Measurements from ENCODE around the gene SLCO4A1.

The SLCO4A1 gene

DNA sequence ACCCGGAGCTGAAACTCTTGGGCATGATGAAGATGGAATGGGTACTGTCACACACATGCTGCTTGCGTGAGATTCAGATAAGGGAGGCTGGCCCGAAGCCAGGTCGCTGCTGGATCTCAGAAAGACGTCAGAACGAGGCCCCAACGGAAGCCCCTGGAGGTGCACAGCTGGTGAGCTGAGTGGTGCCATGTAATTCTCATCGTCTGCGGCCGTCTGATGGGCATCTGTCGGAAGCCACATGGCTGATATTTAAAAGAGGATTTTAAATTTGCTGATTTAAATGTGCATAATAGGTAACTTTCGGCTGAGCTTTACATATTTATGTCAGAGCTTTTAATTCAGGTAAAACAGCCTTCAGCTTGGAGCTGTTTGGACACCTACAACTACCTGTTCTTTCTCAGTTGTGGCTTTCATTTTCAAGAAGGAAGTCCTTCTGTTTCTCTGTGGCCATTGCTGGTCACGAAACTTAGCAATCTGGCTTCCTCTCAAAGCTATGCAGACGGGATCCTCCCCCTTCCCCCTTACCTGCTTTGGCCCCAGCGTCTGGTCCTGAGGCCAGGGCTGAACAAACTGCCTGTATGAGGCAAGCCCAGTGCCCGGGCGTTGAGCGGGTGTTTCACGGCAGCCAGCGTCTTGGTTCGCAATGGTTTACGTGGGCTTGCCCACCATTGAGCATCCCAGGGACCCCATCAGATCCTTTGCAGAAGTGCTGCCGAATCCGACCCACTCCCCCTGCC, 9.2 kb downstream of the SLCO4A1 start:
- TF ChIP-seq TAF1 (IDR thresholded peaks at IDR 0.05; ENCODE audit: borderline replicate concordance, insufficient read depth, low read length) (no peak), FOXP2 (optimal IDR thresholded peaks at IDR 0.05; ENCODE audit: borderline replicate concordance, extremely low read depth, extremely low read length, insufficient read depth) (no peak), SIN3A (IDR thresholded peaks at IDR 0.05; ENCODE audit: borderline replicate concordance, insufficient read depth, low read length) (no peak), POLR2AphosphoS5 (IDR thresholded peaks at IDR 0.05; ENCODE audit: low read depth, low read length) (no peak)
- TF ChIP-seq, protein P1, sequence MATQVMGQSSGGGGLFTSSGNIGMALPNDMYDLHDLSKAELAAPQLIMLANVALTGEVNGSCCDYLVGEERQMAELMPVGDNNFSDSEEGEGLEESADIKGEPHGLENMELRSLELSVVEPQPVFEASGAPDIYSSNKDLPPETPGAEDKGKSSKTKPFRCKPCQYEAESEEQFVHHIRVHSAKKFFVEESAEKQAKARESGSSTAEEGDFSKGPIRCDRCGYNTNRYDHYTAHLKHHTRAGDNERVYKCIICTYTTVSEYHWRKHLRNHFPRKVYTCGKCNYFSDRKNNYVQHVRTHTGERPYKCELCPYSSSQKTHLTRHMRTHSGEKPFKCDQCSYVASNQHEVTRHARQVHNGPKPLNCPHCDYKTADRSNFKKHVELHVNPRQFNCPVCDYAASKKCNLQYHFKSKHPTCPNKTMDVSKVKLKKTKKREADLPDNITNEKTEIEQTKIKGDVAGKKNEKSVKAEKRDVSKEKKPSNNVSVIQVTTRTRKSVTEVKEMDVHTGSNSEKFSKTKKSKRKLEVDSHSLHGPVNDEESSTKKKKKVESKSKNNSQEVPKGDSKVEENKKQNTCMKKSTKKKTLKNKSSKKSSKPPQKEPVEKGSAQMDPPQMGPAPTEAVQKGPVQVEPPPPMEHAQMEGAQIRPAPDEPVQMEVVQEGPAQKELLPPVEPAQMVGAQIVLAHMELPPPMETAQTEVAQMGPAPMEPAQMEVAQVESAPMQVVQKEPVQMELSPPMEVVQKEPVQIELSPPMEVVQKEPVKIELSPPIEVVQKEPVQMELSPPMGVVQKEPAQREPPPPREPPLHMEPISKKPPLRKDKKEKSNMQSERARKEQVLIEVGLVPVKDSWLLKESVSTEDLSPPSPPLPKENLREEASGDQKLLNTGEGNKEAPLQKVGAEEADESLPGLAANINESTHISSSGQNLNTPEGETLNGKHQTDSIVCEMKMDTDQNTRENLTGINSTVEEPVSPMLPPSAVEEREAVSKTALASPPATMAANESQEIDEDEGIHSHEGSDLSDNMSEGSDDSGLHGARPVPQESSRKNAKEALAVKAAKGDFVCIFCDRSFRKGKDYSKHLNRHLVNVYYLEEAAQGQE (IDR thresholded peaks at IDR 0.05; ENCODE audit: insufficient read depth in 1 of 2, low read depth in 2 of 2, low read length in 2 of 2) = no peak

DNA sequence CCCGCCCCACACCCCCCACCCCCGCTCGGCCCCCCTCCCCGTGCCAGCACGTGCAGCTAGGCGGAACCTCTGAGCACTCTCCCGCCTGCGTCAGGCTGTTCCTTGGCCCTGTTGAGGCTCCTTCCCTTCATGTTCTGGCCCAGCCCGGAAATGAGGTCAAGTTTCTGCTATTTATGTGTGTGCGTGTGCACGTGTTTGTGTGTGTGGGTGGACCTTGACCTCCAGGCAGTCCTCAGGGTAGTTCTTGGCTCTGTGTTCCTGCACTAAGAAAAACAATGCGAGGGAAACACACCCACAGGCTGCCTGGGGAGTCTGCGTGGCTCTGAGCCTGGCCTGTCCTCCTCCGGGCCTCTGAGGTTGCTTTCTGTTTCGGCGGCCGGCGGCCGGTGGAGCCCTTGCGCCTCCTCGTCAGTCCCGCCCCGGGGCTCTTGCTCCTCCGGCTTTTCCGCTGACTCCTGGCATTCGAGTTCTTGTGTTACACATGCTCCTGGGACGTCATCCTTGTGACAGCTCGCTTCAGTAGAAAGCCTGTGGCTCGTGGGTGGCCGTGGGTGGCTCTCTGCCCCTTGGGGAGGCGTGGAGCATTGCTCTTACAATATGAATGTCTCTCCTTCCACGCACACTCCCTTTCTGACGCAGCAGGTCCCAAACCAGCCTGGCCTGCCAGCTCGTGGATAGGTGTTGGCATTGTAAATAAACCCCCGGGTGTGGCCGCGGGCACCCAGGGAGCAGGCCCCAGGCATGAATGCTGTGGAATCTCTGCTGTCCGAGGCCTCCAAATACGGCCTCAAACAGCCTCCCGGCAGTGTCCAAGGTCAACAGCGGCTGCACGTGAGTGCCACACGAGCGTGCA, 10.0 kb downstream of the SLCO4A1 start:
- TF ChIP-seq SIN3A (IDR thresholded peaks at IDR 0.05; ENCODE audit: borderline replicate concordance, insufficient read depth, low read length) (peak; percentile 97), TAF1 (IDR thresholded peaks at IDR 0.05; ENCODE audit: borderline replicate concordance, insufficient read depth, low read length) (no peak), FOXP2 (optimal IDR thresholded peaks at IDR 0.05; ENCODE audit: borderline replicate concordance, extremely low read depth, extremely low read length, insufficient read depth) (peak; percentile 88), POLR2AphosphoS5 (IDR thresholded peaks at IDR 0.05; ENCODE audit: low read depth, low read length) (0 out of 2 replicates have a peak, but pooled peaks have one; percentile 23)
- TF ChIP-seq, protein P1 (IDR thresholded peaks at IDR 0.05; ENCODE audit: insufficient read depth in 1 of 2, low read depth in 2 of 2, low read length in 2 of 2) = 0 out of 4 replicates have a peak, but pooled peaks of 1 of the 2 experiments have one; percentile 54

DNA sequence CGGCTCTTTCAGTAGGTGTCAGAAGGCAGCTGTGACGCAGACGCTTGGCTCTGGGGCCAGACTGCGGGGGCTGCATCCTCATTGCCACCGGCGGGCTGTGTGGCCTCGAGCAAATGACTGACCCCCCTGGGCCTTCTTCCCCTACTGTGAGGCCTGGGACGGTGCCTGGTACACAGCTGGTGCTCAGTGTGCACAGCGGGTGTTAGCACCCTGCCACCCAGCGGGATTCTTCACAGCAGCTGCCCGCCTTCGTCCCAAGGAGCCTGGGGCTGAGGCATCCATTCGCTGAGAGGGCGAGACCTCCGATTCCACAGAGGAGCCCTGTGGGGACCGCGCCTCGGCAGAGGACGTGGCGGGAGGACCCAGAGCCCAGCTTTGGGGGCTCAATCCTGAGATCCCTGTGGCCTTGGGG, 10.6 kb downstream of the SLCO4A1 start:
- TF ChIP-seq TAF1 (IDR thresholded peaks at IDR 0.05; ENCODE audit: borderline replicate concordance, insufficient read depth, low read length) = no peak
- TF ChIP-seq, protein P1 (IDR thresholded peaks at IDR 0.05; ENCODE audit: insufficient read depth in 1 of 2, low read depth in 2 of 2, low read length in 2 of 2) = no peak

DNA sequence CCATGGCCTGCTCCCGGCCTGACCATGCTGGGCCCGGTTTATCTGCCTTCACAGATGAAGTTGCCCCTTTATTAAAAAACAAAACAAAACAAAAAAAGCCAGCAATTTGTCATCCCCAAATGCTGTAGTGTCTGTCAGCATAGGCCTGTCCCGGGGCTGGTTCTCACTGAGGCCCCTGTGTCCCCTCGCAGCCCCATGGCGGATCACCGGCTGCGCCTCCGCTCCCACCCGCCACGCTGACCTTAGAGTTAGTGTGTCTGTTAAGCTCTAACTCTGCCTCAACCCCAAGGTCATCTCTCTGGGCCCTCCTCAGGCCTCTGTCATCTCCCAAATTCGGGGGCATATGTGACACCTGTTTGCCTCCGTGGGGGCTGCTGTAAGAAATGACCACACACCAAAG, 11.1 kb downstream of the SLCO4A1 start:
- no peak for TF ChIP-seq POLR2AphosphoS5 (IDR thresholded peaks at IDR 0.05; ENCODE audit: low read depth, low read length)

DNA sequence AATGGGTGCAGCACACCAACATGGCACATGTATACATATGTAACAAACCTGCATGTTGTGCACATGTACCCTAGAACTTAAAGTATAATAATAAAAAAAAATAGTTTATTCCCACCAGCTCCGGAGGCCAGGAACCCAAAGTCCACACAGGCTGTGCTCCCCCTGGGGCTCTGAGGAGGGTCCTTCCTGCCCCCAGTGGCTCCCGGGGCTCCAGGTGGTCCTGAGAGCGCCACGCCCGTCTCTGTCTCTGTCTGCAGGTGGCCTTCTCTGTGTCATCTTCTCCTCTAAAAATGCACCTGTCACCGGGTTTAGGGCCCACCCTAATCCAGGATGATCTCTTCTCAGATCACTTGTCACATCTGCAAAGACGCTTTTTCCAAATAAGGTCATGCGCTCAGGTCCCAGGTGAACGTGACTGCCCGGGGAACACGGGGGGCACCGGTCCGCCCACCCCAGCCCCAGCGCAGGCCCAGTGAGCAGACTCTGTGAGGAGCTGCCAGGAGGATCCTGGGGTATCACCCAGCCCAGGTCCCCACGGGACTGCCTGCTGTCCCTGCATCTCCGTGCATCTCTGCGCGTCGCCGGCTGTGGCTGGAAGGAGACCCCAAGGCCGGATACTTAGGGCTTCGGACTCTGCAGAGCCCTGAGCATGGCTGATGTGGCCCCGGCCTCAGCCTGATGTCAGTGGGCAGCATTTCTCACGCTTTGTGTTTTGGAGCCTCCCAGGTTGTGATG, 11.8 kb downstream of the SLCO4A1 start:
- TF ChIP-seq FOXP2 (optimal IDR thresholded peaks at IDR 0.05; ENCODE audit: borderline replicate concordance, extremely low read depth, extremely low read length, insufficient read depth) = no peak
- TF ChIP-seq, protein P1 (IDR thresholded peaks at IDR 0.05; ENCODE audit: insufficient read depth in 1 of 2, low read depth in 2 of 2, low read length in 2 of 2) = no peak
- no peak for TF ChIP-seq TAF1 (IDR thresholded peaks at IDR 0.05; ENCODE audit: borderline replicate concordance, insufficient read depth, low read length)
- TF ChIP-seq SIN3A (IDR thresholded peaks at IDR 0.05; ENCODE audit: borderline replicate concordance, insufficient read depth, low read length) = no peak
- no peak for TF ChIP-seq POLR2AphosphoS5 (IDR thresholded peaks at IDR 0.05; ENCODE audit: low read depth, low read length)
